Activated T-helper 2 cell treated with anti-CD3 and anti-CD28 coated beads, Interferon-gamma antibody, Interleukin-2, Interleukin-4, amounts not matched to agents 10 μg/mL and 5 μg/mL and 100 μg/mL, durations not matched to agents 14 hours and 24 hours and 36 hours (primary cell): ENCODE measurements around the gene GDPGP1. TPM values are rescaled to one million over a fixed set of nuclear protein-coding genes. Genes with fewer than 3 reads are reported as not detected.

Source experiments
- DNase-seq: peaks from one replicate; pipeline ENCODE4 v3.0.0; 2021; ENCODE audit warnings: low spot score
- H3K27ac Mint-ChIP-seq: one replicate; pipeline ENCODE4 v1.8.0; 2021; ENCODE audit warnings: mixed read lengths
- H3K27me3 Mint-ChIP-seq: one replicate; pipeline ENCODE4 v1.8.0; 2021; ENCODE audit warnings: low read depth, mixed read lengths
- H3K36me3 Mint-ChIP-seq: one replicate; pipeline ENCODE4 v1.8.0; 2021; ENCODE audit warnings: low read depth, mixed read lengths
- H3K4me1 Mint-ChIP-seq: one replicate; pipeline ENCODE4 v1.8.0; 2021; ENCODE audit warnings: low read depth, mixed read lengths
- H3K4me3 Mint-ChIP-seq: one replicate; pipeline ENCODE4 v1.8.0; 2021; ENCODE audit warnings: low read depth, mild to moderate bottlenecking, moderate library complexity, mixed read lengths
- H3K9me3 Mint-ChIP-seq: one replicate; pipeline ENCODE4 v1.8.0; 2021; ENCODE audit warnings: mixed read lengths
- intact Hi-C: fragments of 100-400 bp; cut with micrococcal nuclease; formaldehyde crosslinking; loops from one replicate; pipeline ENCODE4 v1.15.1; 2023
- total RNA-seq: library from RNA; stranded (reverse); gene quantifications from 2 replicates; pipeline ENCODE4 v1.2.3, GENCODE V29; 2022

GDPGP1 gene
- total RNA-seq, 1 donor from 2014 or later = 12.0 TPM

DNA sequence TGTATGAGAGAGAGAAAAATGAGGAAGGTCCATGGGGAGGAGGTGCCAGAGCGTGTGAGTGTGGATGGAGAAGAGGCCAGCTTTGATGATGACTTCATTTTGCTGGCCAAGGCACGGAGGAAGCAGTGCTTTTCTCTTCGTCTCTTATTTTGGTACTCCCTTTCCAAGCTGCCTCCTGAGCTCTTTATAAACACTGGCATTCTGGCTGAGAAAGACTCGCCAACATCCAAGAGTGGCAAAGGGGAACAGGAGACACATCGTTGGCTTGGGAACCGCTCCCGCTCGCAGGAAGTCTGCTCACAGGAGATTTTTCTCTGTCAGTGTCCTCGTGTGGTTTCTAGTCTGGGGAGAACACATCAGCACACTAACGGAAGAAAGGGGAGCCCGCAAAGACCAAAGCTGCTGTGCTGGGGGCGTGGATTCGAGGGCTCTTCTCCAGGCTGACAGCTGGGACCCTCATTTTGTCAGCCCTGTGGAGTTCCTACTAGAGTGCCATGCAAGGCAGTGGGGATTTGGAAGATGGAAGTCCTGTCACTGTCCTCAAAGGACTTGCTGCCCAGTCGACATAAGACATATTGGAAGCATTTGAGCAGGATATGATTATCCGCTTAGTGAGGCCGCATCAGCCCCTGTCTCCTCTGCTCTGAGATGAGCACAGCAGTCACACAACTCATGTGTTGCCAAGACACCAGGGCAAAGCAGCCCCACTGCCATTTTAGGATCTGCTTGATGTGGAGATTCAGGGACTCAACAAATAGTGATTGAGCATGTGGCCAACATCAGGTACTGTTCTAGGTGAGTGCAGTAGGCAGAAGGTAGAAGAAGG is 40.8 kb upstream of the GDPGP1 start:
- intact Hi-C loops = no loop called here
- Mint-ChIP-seq H3K27ac (peak overlapping the region; percentile 61), H3K4me1 (peaks cover 30% of the 10 kb centered on the region), H3K9me3 (no peaks in the 10 kb centered on the region), H3K4me3 (peak overlapping the region; percentile 3), H3K27me3 (no peaks in the 10 kb centered on the region), H3K36me3 (peaks cover 14% of the 10 kb centered on the region)
- DNase-seq = no peak

DNA sequence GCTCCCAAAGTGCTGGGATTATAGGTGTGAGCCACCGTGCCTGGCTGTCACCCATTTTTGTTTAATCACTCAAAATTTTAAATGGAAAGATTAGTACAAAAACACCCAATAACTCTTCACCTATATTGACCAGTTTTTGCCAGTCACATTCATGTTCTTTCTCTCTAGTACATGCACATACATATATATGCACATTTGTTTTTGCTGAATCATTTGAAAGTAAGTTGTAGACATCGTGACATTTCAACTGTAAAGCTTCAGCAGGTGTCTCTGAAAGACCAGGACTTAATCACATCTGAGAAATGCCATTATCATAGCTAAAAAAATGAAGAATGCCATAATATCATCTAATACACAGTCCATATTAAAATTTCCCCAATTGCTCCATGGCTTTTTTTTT is 39.4 kb upstream of the GDPGP1 start:
- no peaks in the 10 kb centered on the region for H3K27me3 Mint-ChIP-seq
- intact Hi-C loops = no loop called here
- H3K36me3 Mint-ChIP-seq = peaks cover 14% of the 10 kb centered on the region
- no peaks in the 10 kb centered on the region for H3K9me3 Mint-ChIP-seq
- H3K4me1 Mint-ChIP-seq = peaks cover 35% of the 10 kb centered on the region
- no peak overlapping the region for H3K4me3 Mint-ChIP-seq
- no peak overlapping the region for H3K27ac Mint-ChIP-seq
- no peak for DNase-seq

DNA sequence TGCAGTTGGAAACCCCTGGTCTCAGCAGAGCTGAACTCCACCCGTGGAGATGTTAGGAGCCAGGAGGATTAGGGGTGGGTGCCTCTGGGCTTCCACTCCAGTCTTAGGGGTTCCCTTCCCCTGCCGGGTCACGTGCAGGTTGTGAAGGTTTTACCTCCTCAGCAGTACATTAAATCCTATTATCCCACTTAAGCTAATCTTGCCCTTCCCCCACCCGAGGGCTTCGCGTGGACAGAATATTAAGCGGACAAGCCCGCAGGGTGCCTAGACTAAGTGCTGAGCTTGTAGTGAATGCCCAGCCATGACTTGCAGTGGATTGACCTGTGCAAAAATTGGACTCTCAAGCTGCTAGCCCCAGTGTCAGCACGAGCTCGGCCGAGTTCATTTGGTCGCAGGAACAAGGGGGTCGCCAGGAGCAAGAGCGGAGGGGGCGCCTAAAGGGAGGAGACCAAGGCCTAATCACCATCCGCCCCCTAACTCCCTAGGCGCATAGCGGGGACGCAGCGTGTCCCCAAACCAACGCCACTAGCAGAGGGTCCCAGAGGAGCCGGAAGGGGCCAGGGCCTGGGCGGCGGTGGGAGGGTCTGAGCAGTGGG is 33.4 kb upstream of the GDPGP1 start:
- Mint-ChIP-seq H3K27ac (peak overlapping the region; percentile 67), H3K4me3 (peak overlapping the region; percentile 83), H3K36me3 (peaks cover 4% of the 10 kb centered on the region), H3K4me1 (peaks cover 27% of the 10 kb centered on the region), H3K9me3 (no peaks in the 10 kb centered on the region), H3K27me3 (no peaks in the 10 kb centered on the region)
- DNase-seq = no peak
- intact Hi-C loops = loop anchor here (2.0 to 5.0 kb wide), 2 partner anchors 33 to 34 kb away; partner anchors contain the start of gene GDPGP1

DNA sequence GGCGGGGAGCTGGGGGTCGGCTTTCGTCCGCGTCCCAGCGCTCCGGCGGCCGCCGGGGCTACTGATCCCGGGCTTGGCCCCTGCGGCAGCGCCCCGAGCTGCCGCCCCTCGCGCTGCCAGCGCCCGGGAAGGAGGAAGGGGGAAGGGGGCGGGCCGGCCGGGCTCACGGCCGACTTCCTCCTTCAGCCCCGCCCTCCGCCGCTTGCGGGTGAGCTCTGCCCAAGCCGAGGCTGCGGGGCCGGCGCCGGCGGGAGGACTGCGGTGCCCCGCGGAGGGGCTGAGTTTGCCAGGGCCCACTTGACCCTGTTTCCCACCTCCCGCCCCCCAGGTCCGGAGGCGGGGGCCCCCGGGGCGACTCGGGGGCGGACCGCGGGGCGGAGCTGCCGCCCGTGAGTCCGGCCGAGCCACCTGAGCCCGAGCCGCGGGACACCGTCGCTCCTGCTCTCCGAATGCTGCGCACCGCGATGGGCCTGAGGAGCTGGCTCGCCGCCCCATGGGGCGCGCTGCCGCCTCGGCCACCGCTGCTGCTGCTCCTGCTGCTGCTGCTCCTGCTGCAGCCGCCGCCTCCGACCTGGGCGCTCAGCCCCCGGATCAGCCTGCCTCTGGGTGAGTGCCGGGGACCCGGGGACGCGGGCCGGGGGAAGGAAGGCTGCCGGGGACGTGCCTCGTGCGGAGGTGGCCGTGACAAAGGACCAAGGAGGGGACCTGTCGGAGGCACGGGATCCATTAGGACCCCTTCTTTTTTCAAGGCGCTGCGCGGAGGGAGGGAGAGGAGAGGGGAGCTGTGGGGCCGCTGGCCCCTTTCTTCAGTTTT is 32.7 kb upstream of the GDPGP1 start, which contains the start of gene SEMA4B:
Gene SEMA4B, plus strand, starts transcription at position 201 of the 814 bp plus-strand sequence. Its CDS starts 249 bp downstream, at position 450.
- intact Hi-C loops = loop anchor here (2.0 to 5.0 kb wide), 2 partner anchors 33 to 34 kb away; partner anchors contain the start of gene GDPGP1
- no peaks in the 10 kb centered on the region for H3K9me3 Mint-ChIP-seq
- H3K27ac Mint-ChIP-seq = peak within 1 kb of the TSS; percentile 67
- DNase-seq = peak; percentile 72
- peak within 1 kb of the TSS; percentile 83 for H3K4me3 Mint-ChIP-seq
- no peaks in the 10 kb centered on the region for H3K27me3 Mint-ChIP-seq
- peaks cover 27% of the 10 kb centered on the region for H3K4me1 Mint-ChIP-seq
- H3K36me3 Mint-ChIP-seq = peaks cover 7% of the 10 kb centered on the region

DNA sequence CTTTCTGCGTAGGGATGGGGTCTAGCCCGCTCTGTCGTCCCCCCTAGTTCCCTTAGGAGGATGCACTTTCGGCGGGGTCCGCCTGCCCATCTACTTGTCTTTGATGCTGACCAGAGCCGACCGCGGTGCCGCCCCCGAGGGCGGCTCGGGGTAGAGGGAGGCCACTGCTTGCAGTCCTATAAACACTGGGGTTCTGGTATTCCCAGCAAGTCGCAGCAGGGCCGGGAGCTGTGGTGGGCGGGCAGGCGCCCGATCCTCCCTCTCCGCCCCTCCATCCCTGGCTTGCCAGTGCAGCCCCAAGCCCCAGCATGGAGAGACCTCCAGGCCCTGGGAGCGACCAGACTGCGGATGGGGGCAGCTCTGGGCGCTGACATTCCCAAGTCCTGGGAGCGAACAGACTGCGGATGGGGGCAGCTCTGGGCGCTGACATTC is 32.0 kb upstream of the GDPGP1 start:
- intact Hi-C loops = loop anchor here (2.0 to 5.0 kb wide), 2 partner anchors 33 to 35 kb away; partner anchors contain the start of gene GDPGP1
- Mint-ChIP-seq H3K36me3 (peaks cover 7% of the 10 kb centered on the region), H3K9me3 (no peaks in the 10 kb centered on the region), H3K27ac (peak overlapping the region; percentile 22), H3K4me1 (peaks cover 29% of the 10 kb centered on the region), H3K27me3 (no peaks in the 10 kb centered on the region), H3K4me3 (peak overlapping the region; percentile 79)
- no peak for DNase-seq

DNA sequence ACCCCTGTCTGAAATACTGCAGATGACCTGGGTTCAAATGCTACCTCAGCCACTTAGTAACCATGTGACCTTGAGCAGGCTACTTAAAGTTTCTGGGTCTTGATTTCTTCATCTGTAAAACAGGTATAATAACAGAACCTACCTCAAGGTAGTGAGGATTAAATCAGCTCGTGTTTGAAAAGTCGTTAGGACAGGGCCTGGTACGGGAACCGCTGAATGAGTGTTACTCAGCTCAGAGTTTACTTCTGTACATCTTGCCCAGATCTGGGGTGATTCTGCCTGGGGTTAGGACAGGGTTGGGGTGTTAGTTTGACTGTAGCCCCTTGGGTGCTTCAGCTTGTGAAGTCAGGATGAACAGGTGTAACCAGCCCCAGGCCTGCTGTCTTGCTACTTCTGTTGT is 31.1 kb upstream of the GDPGP1 start:
- peak overlapping the region; percentile 81 for H3K4me3 Mint-ChIP-seq
- H3K27ac Mint-ChIP-seq = no peak overlapping the region
- peaks cover 7% of the 10 kb centered on the region for H3K36me3 Mint-ChIP-seq
- H3K4me1 Mint-ChIP-seq = peaks cover 30% of the 10 kb centered on the region
- no peaks in the 10 kb centered on the region for H3K9me3 Mint-ChIP-seq
- no peaks in the 10 kb centered on the region for H3K27me3 Mint-ChIP-seq
- intact Hi-C loops = loop anchor here (5.0 kb wide), 1 partner anchor 36 kb away; no protein-coding TSS in a partner anchor
- DNase-seq = no peak

DNA sequence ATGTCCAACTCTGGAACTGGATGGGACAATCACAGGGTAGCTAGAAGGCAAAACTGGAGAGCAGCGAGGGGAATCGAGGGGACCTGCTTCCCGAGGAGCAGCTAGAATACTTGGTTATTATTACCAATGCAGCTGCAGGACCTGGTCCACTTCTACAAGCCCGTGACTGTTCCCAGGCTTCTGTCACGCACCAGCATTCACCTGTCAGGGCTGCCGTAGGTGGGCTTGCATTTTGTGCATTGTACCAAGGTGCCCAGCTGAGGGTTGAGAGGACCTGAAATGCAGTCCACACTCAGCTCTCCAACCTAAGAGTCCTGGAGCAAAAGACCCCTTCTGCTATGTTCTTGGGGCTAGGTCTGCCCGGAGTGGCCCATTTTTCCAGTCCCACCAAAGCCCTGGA is 30.5 kb upstream of the GDPGP1 start:
- Mint-ChIP-seq H3K9me3 (no peaks in the 10 kb centered on the region), H3K27ac (no peak overlapping the region), H3K36me3 (peaks cover 7% of the 10 kb centered on the region), H3K27me3 (no peaks in the 10 kb centered on the region), H3K4me1 (peaks cover 27% of the 10 kb centered on the region), H3K4me3 (no peak overlapping the region)
- DNase-seq = no peak
- intact Hi-C loops = loop anchor here (5.0 kb wide), 1 partner anchor 36 kb away; no protein-coding TSS in a partner anchor

DNA sequence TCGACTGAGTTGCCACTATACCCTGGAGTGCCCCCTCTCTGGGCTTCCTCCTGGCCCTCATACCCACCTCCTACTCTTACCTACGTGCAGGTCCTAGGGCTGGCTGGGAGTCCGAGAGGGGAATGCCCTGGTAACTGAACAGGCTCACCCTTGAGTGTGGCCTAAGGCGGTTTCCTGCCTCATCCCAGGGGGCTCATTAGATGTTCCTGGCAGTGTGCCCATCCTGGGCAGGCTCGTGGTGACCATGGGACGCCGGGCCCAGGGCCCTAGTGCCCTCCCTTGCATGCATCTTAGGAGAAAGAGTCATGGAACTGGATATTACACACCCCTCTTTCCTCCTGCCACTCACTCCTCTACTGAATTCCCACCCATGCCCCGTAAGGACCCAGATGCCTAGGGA is 30.1 kb upstream of the GDPGP1 start:
- intact Hi-C loops = loop anchor here (5.0 kb wide), 1 partner anchor 37 kb away; no protein-coding TSS in a partner anchor
- Mint-ChIP-seq H3K9me3 (no peaks in the 10 kb centered on the region), H3K4me1 (peaks cover 27% of the 10 kb centered on the region), H3K36me3 (peaks cover 9% of the 10 kb centered on the region), H3K4me3 (no peak overlapping the region), H3K27me3 (no peaks in the 10 kb centered on the region), H3K27ac (no peak overlapping the region)
- no peak for DNase-seq

DNA sequence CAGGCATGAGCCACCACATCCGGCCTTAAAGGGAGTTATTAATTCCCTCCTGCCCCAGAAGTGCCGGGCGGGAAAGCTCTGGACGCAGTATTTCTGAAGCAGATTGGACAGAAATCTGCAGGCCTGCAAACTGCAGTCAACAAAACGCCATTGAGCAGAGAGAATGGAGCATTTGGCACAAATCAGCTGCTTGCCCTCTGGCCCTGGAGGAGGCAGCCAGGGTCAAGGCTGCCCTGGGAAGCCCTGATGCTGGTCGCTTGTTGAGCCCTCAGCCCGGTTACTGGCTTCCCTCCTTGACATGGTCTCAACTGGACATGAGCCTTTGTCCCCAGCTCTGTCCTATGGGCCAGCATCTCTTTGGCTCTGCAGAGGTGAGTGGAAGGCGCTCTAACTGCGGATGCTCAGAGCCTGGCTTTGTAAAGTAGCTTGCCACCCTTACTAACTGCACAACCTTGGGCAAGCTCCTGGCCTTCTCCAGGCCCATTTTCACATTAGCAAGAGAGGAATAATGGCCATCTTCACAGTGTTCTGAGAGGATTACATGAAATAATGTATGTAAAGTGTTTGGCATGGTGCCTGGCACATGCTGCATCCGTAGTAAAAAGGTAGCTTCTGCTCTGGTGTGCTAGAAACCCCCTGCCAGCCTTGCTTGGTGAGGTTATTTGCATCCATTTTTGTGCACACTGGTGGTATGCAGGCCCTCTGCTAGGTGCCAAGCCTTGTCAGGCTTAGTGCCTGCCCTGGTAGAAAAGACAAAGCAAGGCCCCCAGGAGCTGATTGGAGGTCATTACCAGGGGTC is 28.8 kb upstream of the GDPGP1 start:
- Mint-ChIP-seq H3K4me3 (no peak overlapping the region), H3K9me3 (no peaks in the 10 kb centered on the region), H3K4me1 (peaks cover 31% of the 10 kb centered on the region), H3K27me3 (no peaks in the 10 kb centered on the region), H3K27ac (no peak overlapping the region), H3K36me3 (peaks cover 17% of the 10 kb centered on the region)
- intact Hi-C loops = no loop called here
- no peak for DNase-seq

DNA sequence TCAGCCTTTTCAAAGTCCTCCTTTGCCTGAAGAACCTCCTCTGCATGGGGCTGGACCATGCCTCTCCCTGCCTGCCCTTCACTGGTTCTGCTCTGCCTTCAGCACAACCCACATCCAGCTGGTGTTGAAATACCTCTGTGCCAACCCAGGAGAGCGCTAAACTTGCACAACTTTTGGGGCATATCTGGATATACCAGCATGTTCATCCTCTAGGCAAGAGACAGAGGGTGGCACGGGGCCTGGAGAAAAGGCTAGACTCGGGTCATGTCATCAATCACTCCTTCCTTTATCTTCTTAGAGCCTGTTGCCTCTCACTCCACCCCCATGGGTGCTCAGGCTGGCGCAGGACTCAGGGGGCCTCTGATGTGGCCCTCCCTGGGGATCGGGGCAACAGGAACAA is 28.1 kb upstream of the GDPGP1 start:
- Mint-ChIP-seq H3K4me1 (peaks cover 26% of the 10 kb centered on the region), H3K9me3 (no peaks in the 10 kb centered on the region), H3K27me3 (no peaks in the 10 kb centered on the region), H3K4me3 (no peak overlapping the region), H3K27ac (no peak overlapping the region), H3K36me3 (peaks cover 17% of the 10 kb centered on the region)
- no peak for DNase-seq
- intact Hi-C loops = no loop called here

DNA sequence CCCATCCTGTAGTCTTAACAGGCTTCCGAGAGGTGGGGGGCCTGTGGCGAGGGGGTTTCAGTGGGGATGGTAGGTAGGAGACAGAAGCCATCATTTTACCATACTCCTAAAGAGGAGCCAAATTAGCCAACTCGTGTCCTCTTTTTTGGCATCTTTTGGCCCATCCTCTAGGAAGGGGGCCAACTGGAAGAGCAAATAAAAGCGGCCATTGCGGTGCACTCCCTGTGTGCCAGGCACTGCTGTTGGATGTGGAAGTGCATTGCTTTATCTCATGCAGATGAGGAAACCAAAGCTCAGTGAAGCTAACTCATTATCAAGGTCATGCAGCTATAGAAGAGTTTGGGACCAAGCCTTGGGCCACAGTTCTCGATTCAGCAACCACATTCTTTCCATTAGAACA is 26.8 kb upstream of the GDPGP1 start:
- DNase-seq = no peak
- peaks cover 17% of the 10 kb centered on the region for H3K36me3 Mint-ChIP-seq
- intact Hi-C loops = no loop called here
- H3K27me3 Mint-ChIP-seq = no peaks in the 10 kb centered on the region
- peaks cover 26% of the 10 kb centered on the region for H3K4me1 Mint-ChIP-seq
- no peak overlapping the region for H3K4me3 Mint-ChIP-seq
- no peaks in the 10 kb centered on the region for H3K9me3 Mint-ChIP-seq
- H3K27ac Mint-ChIP-seq = no peak overlapping the region

DNA sequence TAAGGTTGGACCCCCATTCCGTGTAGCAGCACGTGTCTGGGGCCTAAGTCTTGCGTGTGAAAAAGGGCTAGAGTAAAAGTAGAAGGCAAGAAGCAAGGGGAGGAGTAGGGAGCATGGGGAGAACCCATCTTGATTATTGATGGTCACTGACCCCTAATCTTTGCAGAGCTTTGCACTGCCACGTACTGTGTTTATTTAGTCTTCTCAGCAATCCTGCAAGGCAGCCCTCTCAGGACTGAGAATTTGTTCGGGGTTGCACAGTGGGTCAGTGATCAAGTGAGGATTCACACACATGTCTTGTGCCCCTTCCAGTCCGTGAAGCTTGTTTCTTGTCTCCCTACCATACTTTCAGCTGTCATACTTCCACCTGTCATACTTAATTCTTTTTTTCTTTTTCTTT is 25.7 kb upstream of the GDPGP1 start:
- Mint-ChIP-seq H3K9me3 (no peaks in the 10 kb centered on the region), H3K36me3 (peaks cover 14% of the 10 kb centered on the region), H3K4me3 (no peak overlapping the region), H3K27ac (no peak overlapping the region), H3K4me1 (peaks cover 18% of the 10 kb centered on the region), H3K27me3 (no peaks in the 10 kb centered on the region)
- DNase-seq = no peak
- intact Hi-C loops = no loop called here
